Measurements from ENCODE around the gene BTBD9. TPM values are rescaled to one million over a fixed set of nuclear protein-coding genes. Genes with fewer than 3 reads are reported as not detected.

Gene BTBD9
- total RNA-seq, 2 experiments from 2014 or later = 8.8 to 9.2 TPM

DNA sequence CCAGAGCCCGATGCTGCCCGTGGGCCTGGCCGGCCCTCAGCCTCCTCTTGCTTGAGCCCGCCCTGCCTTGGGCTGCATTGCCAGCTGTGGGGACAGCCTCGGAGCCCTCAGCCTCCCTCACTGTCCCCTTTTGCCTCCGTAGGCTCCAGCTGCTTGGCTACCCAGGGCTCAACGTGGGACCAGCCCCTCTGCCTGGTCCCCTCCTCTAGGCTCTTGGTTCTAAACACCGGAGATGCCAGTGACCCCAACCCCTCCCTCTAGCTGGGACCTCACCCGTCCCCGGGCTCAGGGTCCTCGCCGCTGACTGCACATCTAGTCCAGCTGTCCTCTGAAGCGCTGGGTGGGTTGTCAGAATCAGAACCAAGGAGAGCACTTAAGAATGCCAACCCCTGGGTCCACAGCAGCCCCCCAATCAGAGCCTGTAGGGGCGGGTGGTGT, 475.0 kb downstream of the BTBD9 start:
- POLR2A ChIA-PET = no interaction called here
- CTCF ChIA-PET = no interaction called here

DNA sequence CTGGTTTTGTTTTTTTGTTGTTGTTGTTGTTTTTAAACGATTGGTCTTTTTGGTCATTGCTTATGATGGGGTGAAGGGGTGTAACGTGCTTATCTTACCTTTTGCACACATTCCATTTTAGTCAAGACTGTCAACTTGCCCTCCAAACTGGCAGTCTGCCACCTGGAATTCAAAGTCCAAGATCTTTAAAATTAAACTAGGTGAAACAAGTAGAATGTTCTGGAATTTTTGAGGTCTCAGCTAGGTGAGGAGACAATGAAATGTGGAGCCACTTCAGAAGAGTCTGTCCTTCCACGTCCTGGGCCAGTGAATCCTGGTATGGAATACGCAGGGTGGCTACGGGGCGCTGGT, 475.6 kb downstream of the BTBD9 start:
- CTCF ChIA-PET = no interaction called here
- POLR2A ChIA-PET = no interaction called here

- POLR2A ChIA-PET = no interaction called here
- CTCF ChIA-PET = no interaction called here
These were observed 476.3 kb downstream of the BTBD9 start for GRCh38 chr6:38163186-38164130.

DNA sequence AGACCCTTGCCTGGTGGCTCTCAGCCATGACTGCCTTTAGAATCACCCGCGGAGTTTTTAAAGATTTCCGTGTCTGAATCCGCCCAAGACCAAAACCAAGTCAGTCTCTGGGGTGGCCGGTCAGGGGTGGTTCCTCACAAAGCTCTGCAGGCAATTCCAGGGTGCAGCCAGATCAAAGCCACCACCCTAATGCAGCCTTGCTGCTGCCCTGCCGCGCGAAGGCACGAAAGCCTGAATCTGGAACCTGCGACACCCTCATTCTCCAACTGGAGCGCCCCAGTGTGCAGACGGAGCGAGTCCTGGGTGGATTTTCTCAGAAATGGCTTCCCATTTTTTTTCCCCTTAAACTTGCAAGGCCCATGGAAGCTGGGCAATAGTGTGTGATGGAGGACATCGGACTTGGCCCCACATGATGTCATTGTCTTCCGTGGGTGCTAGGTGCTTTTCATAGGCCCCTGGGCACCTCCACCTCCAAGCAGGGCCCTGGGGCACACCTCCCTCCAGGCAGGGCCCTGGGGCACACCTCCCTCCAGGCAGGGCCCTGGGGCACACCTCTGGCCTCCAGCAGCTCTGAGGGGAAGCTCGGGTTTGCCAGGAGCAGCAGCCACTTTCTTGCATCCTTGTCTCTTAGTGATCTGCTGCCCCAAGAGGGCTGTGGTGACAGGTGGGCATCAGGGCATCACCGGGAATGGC, 477.1 kb downstream of the BTBD9 start:
- CTCF ChIA-PET = no interaction called here
- POLR2A ChIA-PET = no interaction called here

- POLR2A ChIA-PET = no interaction called here
- CTCF ChIA-PET = no interaction called here
These were observed 477.8 kb downstream of the BTBD9 start for GRCh38 chr6:38161754-38162492.

DNA sequence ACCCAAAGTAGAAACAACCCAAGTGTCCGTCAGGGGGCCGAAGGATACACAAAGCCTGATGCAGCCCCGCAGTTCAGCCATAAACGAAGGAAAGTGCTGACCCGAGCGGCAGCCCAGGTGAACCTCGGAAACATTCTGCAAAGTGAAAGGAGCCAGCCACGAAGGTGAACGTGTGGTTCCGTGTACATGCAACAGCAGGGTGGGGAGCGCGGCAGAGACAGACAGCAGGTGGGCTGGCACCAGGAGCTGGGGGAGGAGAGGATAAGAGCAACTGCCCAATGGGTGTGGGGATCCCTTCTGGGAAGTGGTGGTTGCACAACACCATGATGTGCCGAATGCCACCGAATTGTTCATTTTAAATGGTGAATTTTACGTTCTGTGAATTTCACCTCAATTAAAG, 478.4 kb downstream of the BTBD9 start:
- CTCF ChIA-PET = no interaction called here
- POLR2A ChIA-PET = no interaction called here

GRCh38 chr6:38160831-38161230, 478.9 kb downstream of the BTBD9 start:
- ChIA-PET POLR2A (no interaction called here), CTCF (no interaction called here)

DNA sequence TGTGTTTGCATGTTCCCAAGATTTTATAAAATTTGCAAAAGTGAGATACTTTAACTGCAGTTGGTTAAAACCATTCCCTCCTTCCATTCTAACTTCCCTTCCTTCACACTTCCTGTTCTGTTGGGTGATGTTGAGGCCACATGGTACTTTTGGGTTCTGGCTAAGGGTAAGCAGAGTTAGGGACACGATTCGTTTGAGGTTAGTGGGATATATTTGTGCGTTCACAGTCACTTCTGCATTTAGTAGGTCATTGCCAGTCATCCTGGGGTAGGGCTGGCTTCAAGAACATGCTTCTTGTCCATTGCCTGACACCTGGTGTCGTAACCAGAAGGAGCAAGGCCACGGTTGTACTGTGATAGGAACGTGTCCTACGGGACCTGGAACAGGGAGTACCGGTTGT, 480.1 kb downstream of the BTBD9 start:
- CTCF ChIA-PET = no interaction called here
- POLR2A ChIA-PET = no interaction called here

GRCh38 chr6:38158762-38159350, 480.9 kb downstream of the BTBD9 start:
- CTCF ChIA-PET = no interaction called here

DNA sequence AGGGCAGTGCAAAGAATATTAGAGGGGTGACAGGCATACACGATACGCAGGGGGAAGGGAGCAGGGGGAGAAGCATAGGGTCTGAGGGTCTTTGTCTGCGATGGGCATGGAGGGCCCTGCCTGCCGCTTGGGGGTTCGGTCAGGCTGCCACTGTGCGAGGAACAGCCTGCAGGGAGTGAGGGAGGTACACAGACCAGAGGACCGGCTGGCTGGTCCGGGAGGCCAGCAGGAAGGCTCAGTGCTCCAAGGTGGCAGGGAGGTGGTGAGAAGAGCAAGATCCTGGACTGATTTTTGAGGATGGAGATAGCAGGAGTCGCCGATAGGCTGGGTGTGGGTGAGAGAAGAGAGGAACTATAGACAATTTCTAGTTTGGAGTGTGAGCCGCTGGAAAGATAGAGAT, 481.8 kb downstream of the BTBD9 start:
- ChIA-PET CTCF (no interaction called here), POLR2A (no interaction called here)

More at GRCh38 chr6:38158762-38159350, 480.9 kb downstream of the BTBD9 start:
- POLR2A ChIA-PET = no interaction called here

- CTCF ChIA-PET = no interaction called here
- POLR2A ChIA-PET = interaction anchor here (0.7 kb wide), 1 partner anchor 1459 kb away, joined by 6 read pairs; the partner anchor contains the start of gene RAB44
These were observed 482.7 kb downstream of the BTBD9 start for GRCh38 chr6:38156818-38157565.

DNA sequence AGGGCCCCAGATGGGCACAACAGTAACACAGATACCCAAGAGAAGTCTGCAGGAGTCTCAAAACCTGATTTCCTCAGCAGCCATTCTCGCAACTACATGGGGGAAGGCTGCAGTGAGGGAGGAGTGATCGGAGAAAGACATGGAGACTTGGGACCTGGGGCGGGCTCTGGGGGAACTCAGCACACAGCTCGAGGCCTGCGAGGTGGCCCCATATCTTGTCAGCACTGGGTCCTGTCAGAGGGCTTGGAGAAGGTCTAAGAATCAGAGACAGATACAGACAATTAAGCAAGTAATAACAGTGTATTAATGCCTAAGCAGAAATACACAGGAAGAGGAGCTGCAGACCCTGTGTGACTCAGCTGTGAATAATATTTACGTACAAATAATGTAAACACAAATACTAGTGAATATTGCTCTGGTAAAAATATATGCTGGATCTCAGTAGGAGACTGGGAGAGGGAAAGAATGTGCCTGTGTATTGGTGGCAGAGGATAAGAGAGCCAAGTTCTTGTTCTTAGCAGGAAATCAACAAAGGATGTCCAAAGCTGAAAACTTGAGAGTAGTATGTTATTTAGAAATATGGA, 484.0 kb downstream of the BTBD9 start:
- CTCF ChIA-PET = no interaction called here
- POLR2A ChIA-PET = interaction anchor here (0.7 kb wide), 1 partner anchor 20 kb away, joined by 3 read pairs; no protein-coding TSS in a partner anchor

GRCh38 chr6:38155144-38155543, 484.6 kb downstream of the BTBD9 start:
- ChIA-PET POLR2A (no interaction called here), CTCF (no interaction called here)

GRCh38 chr6:38154731-38155130, 485.0 kb downstream of the BTBD9 start:
- CTCF ChIA-PET = no interaction called here
- POLR2A ChIA-PET = no interaction called here

DNA sequence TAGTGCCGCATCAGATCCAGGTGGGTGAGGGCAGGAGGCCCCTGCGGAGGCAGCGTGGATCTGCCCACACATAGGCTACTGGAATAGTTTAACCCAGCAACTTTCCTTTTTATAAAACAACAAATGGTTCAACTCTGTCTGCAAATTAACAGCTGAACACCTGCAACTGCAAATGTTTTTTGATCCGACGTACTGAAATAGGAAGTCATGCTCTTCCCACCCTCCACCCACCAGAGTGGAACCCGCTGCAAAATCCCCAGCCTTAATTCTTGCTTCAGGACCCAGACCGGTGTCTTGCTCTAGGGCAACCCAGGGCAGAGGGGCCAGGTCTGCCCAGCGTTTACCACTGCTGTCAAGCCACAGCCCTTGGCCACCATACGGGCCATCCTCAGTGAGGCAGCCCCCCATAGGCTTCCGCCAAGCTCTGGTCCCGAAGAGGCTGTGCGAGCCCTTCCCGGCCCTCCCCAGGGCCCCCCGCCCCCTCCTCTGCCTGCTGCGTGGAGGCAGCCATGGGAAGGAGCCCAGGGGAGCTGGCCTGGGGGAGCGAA, 485.9 kb downstream of the BTBD9 start:
- ChIA-PET POLR2A (no interaction called here), CTCF (no interaction called here)

DNA sequence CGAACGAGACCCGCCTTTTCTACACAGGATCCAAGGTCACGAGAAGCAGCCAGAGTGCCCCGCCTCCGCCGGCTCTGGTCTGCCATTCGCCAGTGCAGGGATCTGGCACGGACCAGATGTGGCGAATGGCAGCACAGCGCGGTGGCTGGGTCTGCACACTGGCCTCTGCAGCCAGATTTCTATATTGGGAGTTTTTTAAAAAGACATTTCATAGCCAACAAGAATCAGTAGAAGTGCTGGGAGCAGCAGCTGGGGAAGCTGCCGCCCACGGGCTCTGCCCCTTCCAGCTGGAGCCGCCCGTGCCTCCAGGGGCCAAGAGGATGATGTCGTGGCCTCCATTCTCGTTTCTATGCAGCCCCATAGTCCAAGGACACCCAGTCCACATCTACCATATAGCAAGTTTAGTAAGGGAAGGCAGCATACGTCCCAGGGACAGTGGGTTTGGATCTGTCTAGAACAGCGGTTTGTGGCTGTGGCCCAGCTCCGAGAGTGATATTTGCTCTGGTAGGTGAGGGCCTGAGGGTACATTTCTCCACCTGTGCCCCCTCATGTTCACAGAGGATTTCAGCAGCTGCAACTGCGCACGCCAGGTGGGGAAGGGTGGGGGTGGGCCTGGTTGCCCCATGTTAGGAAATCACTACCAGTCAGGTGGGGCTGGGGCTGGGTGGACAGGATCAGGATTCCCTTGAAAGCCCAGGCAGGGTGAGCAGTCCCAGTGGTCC, 486.5 kb downstream of the BTBD9 start:
- CTCF ChIA-PET = no interaction called here
- POLR2A ChIA-PET = no interaction called here

DNA sequence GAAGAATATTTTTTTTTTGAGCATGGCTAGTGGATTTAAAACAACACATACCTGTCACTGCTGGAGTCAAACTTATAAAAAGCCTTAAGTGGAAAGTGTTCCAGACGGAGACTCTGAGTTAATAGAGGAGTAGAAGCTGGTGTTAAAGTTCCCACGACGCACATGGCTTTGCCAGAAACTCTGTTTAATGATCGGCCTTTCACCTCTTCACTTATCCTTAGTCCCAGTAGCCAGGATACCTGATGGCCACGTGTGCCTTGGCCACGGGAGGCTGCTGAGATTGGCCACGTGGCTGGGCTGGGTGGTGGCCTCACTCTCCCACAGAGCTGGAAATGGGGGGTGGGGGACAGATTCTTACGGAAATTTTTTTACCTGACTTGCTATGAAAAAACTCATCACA, 487.1 kb downstream of the BTBD9 start:
- ChIA-PET CTCF (no interaction called here), POLR2A (no interaction called here)
